ENCODE results near the gene RASGRF1. TPM values are rescaled to one million over a fixed set of nuclear protein-coding genes. Genes with fewer than 3 reads are reported as not detected.
A peak's percentile ranks its signal among the peaks of the same experiment; 100 is the strongest.

The RASGRF1 gene
- total RNA-seq, 1 donor, result not detected

- TF ChIP-seq, protein P1, sequence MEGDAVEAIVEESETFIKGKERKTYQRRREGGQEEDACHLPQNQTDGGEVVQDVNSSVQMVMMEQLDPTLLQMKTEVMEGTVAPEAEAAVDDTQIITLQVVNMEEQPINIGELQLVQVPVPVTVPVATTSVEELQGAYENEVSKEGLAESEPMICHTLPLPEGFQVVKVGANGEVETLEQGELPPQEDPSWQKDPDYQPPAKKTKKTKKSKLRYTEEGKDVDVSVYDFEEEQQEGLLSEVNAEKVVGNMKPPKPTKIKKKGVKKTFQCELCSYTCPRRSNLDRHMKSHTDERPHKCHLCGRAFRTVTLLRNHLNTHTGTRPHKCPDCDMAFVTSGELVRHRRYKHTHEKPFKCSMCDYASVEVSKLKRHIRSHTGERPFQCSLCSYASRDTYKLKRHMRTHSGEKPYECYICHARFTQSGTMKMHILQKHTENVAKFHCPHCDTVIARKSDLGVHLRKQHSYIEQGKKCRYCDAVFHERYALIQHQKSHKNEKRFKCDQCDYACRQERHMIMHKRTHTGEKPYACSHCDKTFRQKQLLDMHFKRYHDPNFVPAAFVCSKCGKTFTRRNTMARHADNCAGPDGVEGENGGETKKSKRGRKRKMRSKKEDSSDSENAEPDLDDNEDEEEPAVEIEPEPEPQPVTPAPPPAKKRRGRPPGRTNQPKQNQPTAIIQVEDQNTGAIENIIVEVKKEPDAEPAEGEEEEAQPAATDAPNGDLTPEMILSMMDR (IDR thresholded peaks at IDR 0.05; ENCODE audit: insufficient read depth, low read length), result no peak
- no peak for DNase-seq (ENCODE audit: low read depth)
- no peak overlapping the region for H3K4me3 ChIP-seq (ENCODE audit: low read depth, low read length)
Observed at GRCh38 chr15:79035111-79035601, 55.4 kb downstream of the RASGRF1 start.

DNA sequence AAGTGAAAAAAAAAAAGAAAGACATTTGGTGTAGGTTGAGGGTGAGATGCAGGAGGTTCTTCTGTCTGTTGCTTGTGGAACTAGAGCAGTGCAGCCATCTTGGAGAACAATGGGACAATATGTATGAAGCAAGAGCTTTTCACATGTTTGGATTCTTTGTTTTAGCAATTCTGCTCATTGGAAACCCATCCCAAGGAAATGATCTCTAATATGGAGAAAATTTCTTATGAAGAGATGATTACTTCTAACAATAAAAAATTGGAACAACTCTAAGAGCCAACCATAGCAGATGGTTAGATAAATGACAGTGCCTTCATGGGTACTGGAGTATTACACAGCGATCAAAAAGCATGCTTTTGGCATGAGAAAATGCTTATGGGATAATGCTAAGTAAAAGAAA lies 56.3 kb downstream of the RASGRF1 start:
- H3K4me3 ChIP-seq (ENCODE audit: low read depth, low read length), result no peak overlapping the region
- DNase-seq (ENCODE audit: low read depth), result no peak
- TF ChIP-seq, protein P1 (IDR thresholded peaks at IDR 0.05; ENCODE audit: insufficient read depth, low read length), result no peak

- TF ChIP-seq, protein P1 (IDR thresholded peaks at IDR 0.05; ENCODE audit: insufficient read depth, low read length), result no peak
- DNase-seq (ENCODE audit: low read depth), result no peak
Observed at GRCh38 chr15:79032656-79033055, 57.9 kb downstream of the RASGRF1 start.

GRCh38 chr15:79031821-79032220 lies 58.8 kb downstream of the RASGRF1 start:
- TF ChIP-seq, protein P1 (IDR thresholded peaks at IDR 0.05; ENCODE audit: insufficient read depth, low read length), result no peak
- no peak for DNase-seq (ENCODE audit: low read depth)
- no peak overlapping the region for H3K4me3 ChIP-seq (ENCODE audit: low read depth, low read length)

More at GRCh38 chr15:79032656-79033055, 57.9 kb downstream of the RASGRF1 start:
- H3K4me3 ChIP-seq (ENCODE audit: low read depth, low read length), result no peak overlapping the region

DNA sequence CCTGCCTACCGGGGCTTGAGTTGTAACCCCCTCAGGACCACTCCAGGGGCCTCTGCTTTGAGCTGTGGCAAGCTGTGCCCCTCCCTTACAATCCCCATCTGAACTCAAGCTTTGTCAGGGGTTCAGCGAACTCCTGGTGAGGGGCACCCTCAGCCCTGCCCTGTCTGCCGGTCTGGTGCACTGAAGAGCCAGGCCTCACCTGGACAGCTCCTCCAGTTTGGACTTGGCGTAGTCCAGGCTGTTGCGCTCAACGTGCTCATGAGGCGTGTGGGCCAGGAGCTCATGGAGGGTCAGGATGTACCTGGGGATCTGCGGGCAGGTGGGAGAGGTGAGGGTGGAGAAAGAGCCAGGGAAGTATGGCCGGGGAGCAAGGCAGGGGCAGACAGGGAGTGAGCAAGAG lies 59.4 kb downstream of the RASGRF1 start:
- TF ChIP-seq, protein P1 (IDR thresholded peaks at IDR 0.05; ENCODE audit: insufficient read depth, low read length), result no peak

DNA sequence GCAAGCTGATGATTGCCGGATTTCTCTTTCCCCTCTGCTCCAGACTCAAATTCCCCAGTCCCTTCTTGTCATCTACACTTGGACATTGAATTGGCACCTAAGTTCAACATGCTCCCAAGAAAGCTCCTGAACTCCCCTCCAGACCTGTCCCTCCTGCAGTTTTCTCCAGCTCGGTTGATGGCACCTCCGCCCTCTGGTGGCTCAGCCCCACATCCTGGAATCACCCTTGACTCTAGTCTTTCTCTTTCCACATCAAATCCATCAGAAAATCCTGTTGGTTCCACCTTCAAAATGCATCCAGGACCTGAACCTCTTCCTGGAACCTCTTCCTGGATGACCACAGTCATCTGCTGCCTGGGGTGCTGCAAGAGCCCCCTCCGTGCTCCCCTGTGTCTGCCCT lies 60.1 kb downstream of the RASGRF1 start:
- DNase-seq (ENCODE audit: low read depth), result no peak
- no peak overlapping the region for H3K4me3 ChIP-seq (ENCODE audit: low read depth, low read length)
- TF ChIP-seq, protein P1 (IDR thresholded peaks at IDR 0.05; ENCODE audit: insufficient read depth, low read length), result no peak

More for the DNA sequence above, 59.4 kb downstream of the RASGRF1 start:
- no peak for DNase-seq (ENCODE audit: low read depth)
- H3K4me3 ChIP-seq (ENCODE audit: low read depth, low read length), result no peak overlapping the region

DNA sequence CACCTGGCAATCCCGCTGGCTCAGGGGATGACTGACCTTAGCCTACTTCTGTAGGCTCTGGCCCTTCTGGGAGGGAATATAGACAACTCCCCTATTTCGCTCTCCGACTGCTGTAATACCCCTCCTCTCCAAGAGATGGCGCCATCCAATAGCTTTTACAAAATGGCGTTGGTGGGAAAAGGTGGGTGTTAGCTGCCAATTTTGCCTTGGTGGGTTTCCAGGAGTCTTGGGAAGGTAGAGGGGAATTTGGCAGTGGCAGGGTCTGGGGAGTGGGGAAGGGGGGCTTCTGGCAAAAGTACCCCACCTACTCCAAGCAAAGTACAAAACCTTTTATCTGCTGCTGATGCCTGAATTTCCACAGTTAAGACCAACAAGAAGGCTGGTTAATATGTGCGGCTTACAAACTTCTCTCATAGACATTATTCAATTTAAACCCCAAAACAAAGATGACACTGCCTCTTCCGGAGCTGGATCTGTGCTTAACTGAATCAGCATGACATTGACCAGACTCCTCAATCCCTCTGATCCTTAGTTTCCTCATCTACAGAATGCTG lies 62.1 kb downstream of the RASGRF1 start:
- DNase-seq (ENCODE audit: low read depth), result peak; percentile 32
- H3K4me3 ChIP-seq (ENCODE audit: low read depth, low read length), result no peak overlapping the region
- TF ChIP-seq, protein P1 (IDR thresholded peaks at IDR 0.05; ENCODE audit: insufficient read depth, low read length), result peak; percentile 86
